ENCODE data around the gene SLC5A6.
A peak's percentile ranks its signal among the peaks of the same experiment; 100 is the strongest.

The SLC5A6 gene

GRCh38 chr2:27211943-27212625 is at the start of gene SLC5A6, which contains the start of gene ATRAID:
SLC5A6 (minus strand) TSS chr2:27212268; CDS start chr2:27207650, 4,618 bp downstream.
ATRAID (plus strand) TSS chr2:27212041; CDS start chr2:27212369, 328 bp downstream.
- peak; percentile 76 for DNase-seq

- no peak for DNase-seq
Observed at GRCh38 chr2:27261241-27261925, 49.3 kb upstream of the SLC5A6 start.

GRCh38 chr2:27258051-27258450 is 46.0 kb upstream of the SLC5A6 start:
- no peak for DNase-seq

GRCh38 chr2:27256855-27257454 is 44.9 kb upstream of the SLC5A6 start:
- no peak for DNase-seq

- no peak for DNase-seq
Observed at GRCh38 chr2:27255660-27256059, 43.6 kb upstream of the SLC5A6 start.

- no peak for DNase-seq
Observed at GRCh38 chr2:27255187-27255586, 43.1 kb upstream of the SLC5A6 start.

- DNase-seq: no peak
Observed at GRCh38 chr2:27251766-27252165, 39.7 kb upstream of the SLC5A6 start.

GRCh38 chr2:27250652-27251379 is 38.7 kb upstream of the SLC5A6 start:
- no peak for DNase-seq

- DNase-seq: no peak
Observed at GRCh38 chr2:27249891-27250651, 38.0 kb upstream of the SLC5A6 start.

GRCh38 chr2:27249159-27249890 is 37.3 kb upstream of the SLC5A6 start:
- DNase-seq: no peak

GRCh38 chr2:27247893-27248292 is 35.8 kb upstream of the SLC5A6 start:
- no peak for DNase-seq

- no peak for DNase-seq
Observed at GRCh38 chr2:27245626-27246025, 33.6 kb upstream of the SLC5A6 start.

- DNase-seq: no peak
Observed at GRCh38 chr2:27245116-27245515, 33.0 kb upstream of the SLC5A6 start.

- no peak for DNase-seq
Observed at GRCh38 chr2:27243391-27244130, 31.5 kb upstream of the SLC5A6 start.

- no peak for DNase-seq
Observed at GRCh38 chr2:27242614-27242951, 30.5 kb upstream of the SLC5A6 start.

- no peak for DNase-seq
Observed at GRCh38 chr2:27241761-27242613, 29.9 kb upstream of the SLC5A6 start.

- no peak for DNase-seq
Observed at GRCh38 chr2:27240406-27240805, 28.3 kb upstream of the SLC5A6 start.

GRCh38 chr2:27238976-27239375 is 26.9 kb upstream of the SLC5A6 start:
- no peak for DNase-seq

- DNase-seq: no peak
Observed at GRCh38 chr2:27237341-27237945, 25.4 kb upstream of the SLC5A6 start.

- DNase-seq: no peak
Observed at GRCh38 chr2:27236626-27237025, 24.6 kb upstream of the SLC5A6 start.
